Activated T-cell treated with anti-CD3 and anti-CD28 coated beads, Interleukin-2, amount 50 U/mL, for 48 hours (primary cell): Measurements from ENCODE around the gene IFRD2.
A peak's percentile ranks its signal among the peaks of the same experiment; 100 is the strongest.
"Not testable (repeated sequence)": the region's sequence is repeated elsewhere in the genome, so short reads cannot be mapped to it uniquely, and the experiment has no call there.

ENCODE experiments used
- DNase-seq, 2 experiments: peaks; one replicate each; pipeline ENCODE4 v3.0.0-alpha.2; 2020

IFRD2 gene

GRCh38 chr3:50246517-50246954 lies 45.7 kb downstream of the IFRD2 start:
- peak; percentile 87 to 91 for DNase-seq

GRCh38 chr3:50245831-50246516 lies 46.3 kb downstream of the IFRD2 start:
- DNase-seq = peak; percentile 98 to 99

GRCh38 chr3:50245251-50245745 lies 46.9 kb downstream of the IFRD2 start:
- no peak for DNase-seq

- DNase-seq = not testable (repeated sequence)
Measured at GRCh38 chr3:50244813-50245212, 47.4 kb downstream of the IFRD2 start.

GRCh38 chr3:50243543-50243895 lies 48.7 kb downstream of the IFRD2 start:
- no peak for DNase-seq

- DNase-seq = peak in 1 of 2 experiments; percentile 60
Measured at GRCh38 chr3:50242851-50243542, 49.2 kb downstream of the IFRD2 start.

GRCh38 chr3:50242381-50242770 lies 49.9 kb downstream of the IFRD2 start:
- DNase-seq = peak in 1 of 2 experiments; percentile 42

GRCh38 chr3:50241713-50242380 lies 50.4 kb downstream of the IFRD2 start:
- DNase-seq = no peak

- DNase-seq = no peak
Measured at GRCh38 chr3:50241163-50241562, 51.1 kb downstream of the IFRD2 start.

- DNase-seq = no peak
Measured at GRCh38 chr3:50239649-50240048, 52.6 kb downstream of the IFRD2 start.

- no peak for DNase-seq
Measured at GRCh38 chr3:50238549-50239026, 53.6 kb downstream of the IFRD2 start.

- peak; percentile 90 to 93 for DNase-seq
Measured at GRCh38 chr3:50237754-50238548, 54.3 kb downstream of the IFRD2 start.
